Fibroblast of skin of right quadriceps (primary cell): ENCODE data around the gene KIAA1671.

Experiments used
- DNase-seq: peaks from one replicate; pipeline ENCODE4 v3.0.0-alpha.2; 2013

KIAA1671 gene

DNA sequence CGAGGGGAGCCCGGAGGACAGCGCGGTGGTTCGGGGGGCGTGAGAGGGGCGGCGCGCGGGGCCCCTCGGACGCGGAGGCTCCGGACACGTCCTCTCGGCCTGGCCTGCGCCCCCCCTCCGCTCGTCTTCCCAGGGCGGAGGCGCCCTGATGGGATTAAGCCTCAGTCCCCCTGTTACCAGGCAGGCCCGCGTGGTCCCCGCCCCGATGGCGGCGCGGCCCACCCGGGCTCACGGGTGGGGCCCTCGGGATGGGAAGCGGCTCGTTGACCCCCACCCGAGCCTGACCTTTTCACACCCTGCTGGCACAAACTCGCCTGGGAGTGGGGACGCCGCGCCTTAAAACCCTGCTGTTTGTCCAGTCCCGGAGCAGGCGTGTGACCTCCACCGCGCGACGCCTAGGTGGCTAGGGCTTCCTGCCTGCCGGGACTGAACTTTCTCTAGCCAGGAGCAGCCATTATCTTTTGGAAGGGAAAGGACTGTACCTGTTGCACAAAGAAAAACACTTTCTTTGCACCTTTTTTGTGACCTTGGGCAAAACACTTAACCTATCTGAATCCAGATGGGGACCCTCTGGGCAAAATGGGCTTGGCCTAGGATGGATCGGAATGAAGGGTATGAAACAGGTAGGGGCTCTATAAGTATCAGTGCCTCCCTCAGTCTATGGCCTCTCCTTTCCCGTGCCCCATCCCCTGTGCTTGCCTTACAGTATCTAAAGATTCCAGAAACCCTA lies 1.0 kb downstream of the KIAA1671 start:
- DNase-seq, result no peak

DNA sequence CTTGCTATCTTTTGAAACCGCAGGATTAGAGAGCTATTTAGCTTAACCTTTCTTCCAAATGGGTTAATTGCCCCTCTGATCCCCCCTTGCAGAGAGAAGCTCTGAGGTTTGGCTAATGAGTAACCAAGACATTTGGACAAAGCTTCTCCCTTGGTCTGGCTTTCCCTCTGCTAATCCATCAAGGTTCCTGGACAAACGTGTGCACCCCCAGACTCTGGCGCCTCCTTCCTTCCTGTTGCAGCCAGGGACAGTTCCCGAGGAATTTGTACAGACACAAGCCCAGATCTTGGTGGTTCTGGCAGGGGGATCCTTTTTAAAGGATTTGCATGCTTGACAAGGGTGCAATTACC lies 1.6 kb downstream of the KIAA1671 start:
- no peak for DNase-seq

- DNase-seq, result no peak
Measured at GRCh38 chr22:24954856-24955255, 2.3 kb downstream of the KIAA1671 start.

DNA sequence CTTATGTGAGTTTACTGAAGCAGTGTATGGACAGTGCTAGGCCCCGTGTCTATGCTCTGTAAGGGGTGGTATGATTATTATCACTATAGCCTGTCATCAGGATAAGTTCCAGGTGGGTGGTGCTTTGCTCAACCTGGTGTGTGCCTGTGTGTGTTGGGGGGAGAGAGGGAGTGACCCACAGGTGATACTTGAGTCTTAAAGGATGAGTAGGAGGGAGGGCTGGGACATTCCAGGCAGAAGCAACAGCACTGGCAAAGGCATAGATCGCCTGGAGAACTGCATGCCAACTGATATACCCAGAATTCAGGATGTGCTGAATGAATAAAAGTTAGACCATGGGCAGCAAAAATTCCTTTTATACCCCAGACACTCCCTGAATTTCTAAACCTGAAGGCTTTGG lies 4.5 kb downstream of the KIAA1671 start:
- no peak for DNase-seq

DNA sequence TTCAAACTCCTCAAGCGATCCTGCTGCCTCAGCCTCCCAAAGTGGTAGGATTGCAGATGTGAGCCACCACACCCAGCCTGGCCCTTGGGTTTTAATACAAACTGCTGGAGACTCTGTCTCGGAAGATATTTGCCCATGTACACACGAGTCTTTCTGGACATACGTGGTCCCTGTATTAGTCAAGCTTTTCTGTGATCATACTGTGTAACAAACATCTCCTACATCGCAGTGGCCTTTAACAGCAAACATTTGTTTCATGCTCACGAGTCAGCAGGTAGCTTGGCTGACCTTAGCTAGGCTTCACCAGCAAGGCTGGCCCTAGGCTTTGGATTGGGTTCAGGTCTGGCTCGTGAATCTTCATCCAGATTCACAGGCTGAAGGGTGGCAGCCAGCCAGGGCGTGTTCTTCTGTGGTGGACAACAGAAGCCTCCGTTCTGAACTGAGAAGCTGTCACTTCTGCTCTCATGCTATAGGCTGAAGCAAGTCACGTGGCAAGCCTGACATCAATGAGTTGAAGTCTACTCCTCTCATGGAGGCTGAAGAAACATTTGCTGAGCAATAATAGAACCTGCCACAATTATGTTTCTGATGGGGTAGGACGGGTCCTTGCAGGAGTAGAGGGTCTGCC lies 8.8 kb downstream of the KIAA1671 start:
- DNase-seq, result no peak

DNA sequence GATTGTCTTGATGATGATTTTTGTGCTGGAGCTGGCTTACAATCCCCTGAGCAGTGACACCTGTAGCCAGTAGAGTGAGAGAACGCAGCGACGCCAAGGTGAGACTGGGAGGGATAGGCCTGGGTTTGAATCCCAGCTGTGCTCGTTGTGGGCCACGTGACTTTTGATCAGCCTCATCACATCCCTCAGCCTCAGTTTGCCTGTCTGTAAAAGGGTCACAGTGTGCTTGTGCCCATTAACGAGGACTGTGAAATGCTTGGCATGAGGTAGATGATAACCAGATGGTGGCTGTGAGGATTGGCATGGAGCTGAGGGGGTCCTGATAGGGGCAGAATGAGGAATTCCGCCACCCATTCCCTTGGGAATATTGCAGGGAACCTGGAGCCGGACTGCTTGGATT lies 9.6 kb downstream of the KIAA1671 start:
- no peak for DNase-seq

GRCh38 chr22:24962835-24963234 lies 10.3 kb downstream of the KIAA1671 start:
- DNase-seq, result no peak

GRCh38 chr22:24964441-24964840 lies 11.9 kb downstream of the KIAA1671 start:
- DNase-seq, result no peak

DNA sequence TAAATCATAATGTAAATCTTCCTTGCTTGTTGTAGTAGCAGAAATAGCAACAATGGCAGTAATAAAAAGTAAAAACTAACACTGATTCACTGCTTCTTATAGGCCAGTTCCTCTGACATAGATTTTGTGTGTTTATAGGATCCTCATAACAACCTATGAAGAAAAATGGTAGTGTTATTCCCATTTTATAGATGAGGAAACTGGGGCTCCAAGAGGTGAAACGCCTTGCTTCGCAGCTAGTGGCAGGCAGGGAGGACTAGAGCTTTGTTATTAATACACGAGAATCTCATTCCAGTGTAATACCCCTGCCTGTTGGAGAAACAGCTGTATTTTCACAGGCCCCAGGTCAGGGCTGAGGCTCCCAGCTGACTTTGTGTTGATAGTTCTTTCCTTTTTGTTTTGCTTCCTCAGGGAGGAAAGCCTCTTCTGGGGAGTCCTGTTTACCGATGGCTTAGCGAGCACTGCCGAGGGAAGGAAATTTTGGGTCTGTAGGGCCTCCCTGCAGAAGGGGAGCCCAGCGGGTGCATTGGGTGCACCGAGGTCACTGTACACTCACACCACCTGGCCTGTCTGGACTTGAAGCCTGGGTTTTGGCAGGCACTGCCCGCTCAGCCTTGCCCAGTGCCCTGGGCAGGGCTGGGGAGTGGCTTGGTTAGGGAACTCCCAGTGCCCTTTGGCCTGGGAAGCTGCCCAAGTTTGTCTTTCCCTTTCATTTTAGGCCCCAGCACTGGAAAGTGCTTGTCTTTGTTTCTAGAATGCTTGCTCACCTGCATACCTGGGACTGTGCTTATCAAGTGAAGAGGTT lies 13.5 kb downstream of the KIAA1671 start:
- DNase-seq, result no peak

DNA sequence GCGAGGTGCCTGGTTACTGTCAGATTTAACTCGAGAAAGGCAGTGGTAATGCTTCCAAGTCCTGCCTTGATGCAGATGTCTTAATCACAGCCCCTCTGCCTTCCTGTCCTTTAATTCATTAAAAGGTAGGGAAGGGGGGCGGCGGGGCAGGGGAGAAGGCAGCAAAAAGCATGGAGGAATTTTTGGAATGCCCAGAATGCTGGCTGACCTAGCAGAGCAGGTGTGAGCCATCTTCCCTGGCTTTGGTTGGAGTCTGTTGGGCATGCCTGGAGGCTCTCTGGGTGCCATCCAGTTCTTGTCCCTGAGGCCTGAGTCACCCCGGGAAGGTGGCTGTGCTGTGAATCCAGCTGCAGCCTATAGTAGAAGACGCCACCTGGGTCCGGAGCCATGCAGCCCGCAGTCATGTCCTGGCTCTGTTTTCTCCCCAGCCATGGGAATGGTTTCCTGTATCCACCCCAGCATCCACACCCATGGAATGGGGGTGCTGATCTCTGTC lies 15.6 kb downstream of the KIAA1671 start:
- DNase-seq, result no peak

GRCh38 chr22:24969560-24970301 lies 17.2 kb downstream of the KIAA1671 start:
- no peak for DNase-seq

DNA sequence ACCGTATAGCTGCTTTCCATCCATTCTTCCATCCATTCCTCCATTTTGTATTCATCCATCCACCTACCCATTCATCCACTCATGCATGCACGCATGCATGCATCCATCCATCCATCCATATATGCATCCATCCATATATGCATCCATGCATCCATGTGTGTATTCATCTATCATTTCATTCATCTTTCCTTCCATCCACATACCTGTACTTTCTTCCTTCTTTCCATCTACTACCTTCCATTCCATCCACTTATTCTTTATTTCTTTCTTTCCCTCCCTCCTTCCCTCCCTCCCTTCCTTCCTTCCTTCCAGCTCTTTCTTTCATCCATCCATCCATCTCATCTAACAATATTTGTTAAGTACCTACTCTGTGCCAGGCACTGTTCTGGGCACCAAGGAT lies 19.9 kb downstream of the KIAA1671 start:
- DNase-seq, result no peak

DNA sequence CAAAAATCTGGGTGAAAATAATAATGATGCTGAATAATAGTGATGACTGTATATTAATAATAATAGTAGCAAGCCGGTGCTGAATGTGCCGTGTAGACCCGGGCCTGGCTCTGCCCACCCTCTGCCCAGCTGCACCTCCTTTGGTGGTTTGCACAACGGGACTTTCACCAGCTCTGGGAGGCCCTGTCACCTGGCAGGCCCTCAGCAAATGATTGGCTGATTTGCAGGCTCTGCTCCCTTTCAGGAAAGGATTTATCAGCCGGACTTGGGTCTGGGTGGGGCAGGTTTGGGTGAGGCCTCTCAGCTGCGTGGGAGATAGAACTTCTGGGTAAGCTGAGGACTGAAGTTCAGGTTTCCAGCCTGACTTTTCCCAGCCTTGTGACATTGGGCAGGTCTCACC lies 21.4 kb downstream of the KIAA1671 start:
- no peak for DNase-seq

DNA sequence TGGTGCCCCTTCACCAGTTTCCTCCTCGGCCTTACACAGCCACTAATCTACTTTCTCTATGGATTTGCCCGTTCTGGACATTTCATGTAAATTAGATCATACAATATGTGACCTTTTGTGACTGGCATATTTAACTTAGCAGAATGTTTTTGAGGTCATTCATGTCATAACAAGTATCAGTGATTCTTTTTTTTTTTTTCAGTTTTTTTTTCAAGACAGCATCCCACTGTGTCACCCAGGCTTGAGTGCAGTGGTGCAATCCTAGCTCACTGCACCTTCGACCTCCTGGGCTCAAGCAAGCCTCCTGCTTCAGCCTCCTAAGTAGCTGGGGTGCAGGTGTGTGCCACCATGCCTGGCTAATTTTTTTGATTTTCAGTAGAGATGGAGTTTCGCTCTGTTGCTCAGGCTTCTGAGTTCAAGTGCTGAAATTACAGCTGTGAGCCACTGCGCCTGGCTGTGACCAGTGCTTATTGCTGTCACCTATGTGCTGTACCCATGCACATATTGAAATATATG lies 22.7 kb downstream of the KIAA1671 start:
- DNase-seq, result no peak

DNA sequence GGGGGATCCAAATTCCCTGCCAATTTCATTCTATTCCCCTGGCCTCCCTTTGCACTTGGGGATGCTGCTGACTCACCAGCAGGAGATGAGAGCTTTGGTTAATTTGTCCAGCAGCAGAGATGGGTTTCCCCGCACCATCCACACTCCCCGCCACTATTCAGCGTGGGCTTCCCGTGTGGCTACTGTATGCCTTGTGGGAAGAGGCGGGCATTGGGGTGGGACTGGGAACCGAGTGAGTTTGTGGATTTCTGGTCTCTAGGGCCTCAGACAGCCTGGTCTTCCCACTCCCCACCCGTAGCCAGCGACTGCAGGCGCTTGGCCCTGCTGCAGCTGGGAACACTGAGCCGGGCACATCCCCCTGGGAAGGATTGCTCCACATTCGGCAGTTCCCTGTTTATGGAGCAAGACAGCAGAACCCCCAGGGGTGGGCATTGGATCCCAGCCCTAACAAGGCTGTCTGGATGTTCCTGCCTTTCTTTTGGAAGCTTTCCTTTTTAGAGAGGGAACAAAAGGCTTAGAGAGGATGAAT lies 23.4 kb downstream of the KIAA1671 start:
- DNase-seq, result no peak

DNA sequence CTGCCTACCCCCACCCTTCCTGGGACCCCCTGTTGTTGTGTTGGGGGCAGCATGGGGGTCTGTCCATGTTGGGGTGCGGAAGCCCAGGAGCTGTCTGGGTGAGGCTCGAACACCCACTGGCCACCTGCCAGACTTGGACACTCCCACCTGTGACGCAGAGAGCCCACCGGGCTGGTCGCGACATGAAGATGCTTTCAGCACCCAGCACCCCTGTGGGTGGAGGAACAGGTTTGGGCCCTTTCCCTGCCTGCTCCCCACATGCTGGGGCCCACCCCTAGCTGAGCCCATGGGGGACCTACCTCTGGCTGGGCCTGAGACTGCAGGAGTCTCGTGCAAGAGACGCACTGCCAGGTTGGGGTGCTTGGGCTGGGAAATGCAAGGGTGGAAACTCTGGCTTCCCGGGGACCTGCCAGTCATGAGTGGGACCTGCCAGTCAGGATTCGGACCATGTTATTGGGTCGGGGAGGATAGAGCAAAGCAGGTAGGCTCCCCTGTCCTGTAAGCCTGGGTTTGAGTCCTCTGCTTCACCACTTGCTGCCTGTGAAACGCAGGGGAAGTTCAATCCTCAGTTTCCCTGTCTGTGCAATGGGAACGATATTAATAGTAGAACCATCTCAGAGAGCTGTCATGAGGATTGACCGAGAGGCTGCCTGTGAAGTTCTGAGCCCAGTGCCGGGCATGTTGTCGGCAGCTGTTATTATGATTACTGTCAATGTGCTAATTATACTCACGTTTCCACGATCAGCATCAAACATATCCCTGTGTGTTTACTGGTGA lies 24.1 kb downstream of the KIAA1671 start:
- DNase-seq, result no peak

DNA sequence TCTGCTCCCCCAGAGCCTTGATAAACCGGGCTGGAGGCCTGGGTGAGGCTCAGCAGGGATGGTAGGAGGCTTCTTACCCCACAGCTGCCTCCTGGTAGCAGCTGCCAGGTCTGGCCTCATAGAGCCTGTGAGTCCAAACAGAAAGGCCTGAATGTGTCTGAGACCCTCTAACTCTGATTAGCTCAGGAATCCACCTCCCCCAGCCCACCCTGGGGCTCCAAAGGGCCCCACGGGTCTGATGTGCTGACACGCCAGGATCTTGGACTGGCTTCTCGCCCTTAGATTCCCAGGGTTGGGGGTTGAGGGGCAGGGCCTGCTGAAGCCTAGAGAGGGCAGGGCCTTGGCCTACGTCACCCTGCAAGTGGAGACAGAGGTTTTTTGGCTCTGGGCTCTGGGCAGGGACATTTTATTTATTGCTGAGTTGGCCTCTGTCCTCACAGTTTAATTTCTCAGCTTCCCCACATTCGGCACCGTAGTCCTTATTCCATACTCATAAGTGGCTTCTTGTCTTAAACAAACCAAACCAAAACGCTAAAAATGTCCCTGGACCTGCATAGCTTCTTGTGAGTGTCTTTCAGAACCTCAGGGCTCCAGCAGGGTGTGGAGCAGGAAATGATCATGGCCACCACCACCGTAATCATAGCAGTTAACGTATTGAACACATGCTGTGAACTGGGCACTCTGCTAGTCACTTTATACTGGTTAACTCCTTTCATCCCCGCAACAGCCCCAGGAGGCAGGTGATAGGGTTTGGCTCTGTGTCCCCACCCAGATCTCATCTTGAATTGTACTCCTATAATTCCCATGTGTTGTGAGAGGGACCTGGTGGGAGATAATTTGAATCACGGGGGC lies 25.1 kb downstream of the KIAA1671 start:
- no peak for DNase-seq

DNA sequence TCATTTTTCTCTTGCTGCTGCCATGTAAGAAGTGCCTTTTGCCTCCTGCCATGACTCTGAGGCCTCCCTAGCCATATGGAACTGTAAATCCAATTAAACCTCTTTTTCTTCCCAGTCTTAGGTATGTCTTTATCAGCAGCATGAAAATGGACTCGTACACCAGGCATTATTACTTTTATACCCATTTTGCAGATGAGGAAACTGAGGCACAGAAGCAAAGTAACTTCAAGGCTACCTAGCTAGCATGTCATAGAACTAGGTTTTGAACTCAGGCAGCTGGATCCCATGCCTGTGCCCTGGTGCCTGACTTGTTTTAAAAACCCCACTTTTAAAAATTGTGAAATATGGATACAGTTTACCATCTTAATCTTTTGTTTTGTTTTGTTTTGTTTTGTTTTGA lies 25.8 kb downstream of the KIAA1671 start:
- no peak for DNase-seq

- DNase-seq, result no peak
Measured at GRCh38 chr22:24981066-24981465, 28.6 kb downstream of the KIAA1671 start.

DNA sequence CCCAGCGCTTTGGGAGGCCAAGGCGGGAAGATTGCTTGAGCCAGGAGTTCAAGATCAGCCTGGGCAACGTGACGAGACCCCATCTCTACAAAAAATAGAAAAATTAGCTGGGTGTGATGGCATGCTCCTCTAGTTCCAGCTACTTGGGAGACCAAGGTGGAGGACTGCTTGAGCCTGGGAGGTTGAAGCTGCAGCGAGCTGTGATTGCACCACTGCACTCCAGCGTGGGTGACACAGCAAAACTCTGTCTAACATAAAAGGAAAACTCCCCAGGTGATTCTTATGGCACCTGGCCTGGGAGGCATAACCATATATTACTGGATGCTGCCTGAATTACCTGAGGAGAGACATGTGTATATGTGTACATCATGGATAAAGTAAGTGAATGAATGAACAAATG lies 29.1 kb downstream of the KIAA1671 start:
- no peak for DNase-seq
